Heart right ventricle (tissue), 16 donors: Measurements from ENCODE around the gene TBC1D2B. TPM values are rescaled to one million over a fixed set of nuclear protein-coding genes. Genes with fewer than 3 reads are reported as not detected.
A peak's percentile ranks its signal among the peaks of the same experiment; 100 is the strongest.
"Not testable (repeated sequence)": the region's sequence is repeated elsewhere in the genome, so short reads cannot be mapped to it uniquely, and the experiment has no call there.

ENCODE experiments used
- ATAC-seq, 8 donors: fragments of 200-7000 bp; cut with Tn5 transposase; one replicate each; pipeline ENCODE4 v1.9.1; 2020; ENCODE audit warnings: mild to moderate bottlenecking in 8 of 8, moderate library complexity in 8 of 8, moderate number of reproducible peaks in 1 of 8
- DNase-seq, 2 donors: peaks; one replicate each; pipeline ENCODE4 v3.0.0-alpha.2; 2020
- H3K27ac ChIP-seq, 10 donors: fragments of 200-600 bp; sonication (generic) in 2 of 10; one replicate each; pipeline versions ENCODE4 v1.5.0 to v1.8.0; 2020 to 2022; ENCODE audit warnings: mild to moderate bottlenecking in 3 of 10
- H3K27me3 ChIP-seq, 7 donors: fragments of 200-600 bp; one replicate each; pipeline ENCODE4 v1.8.0; 2021 to 2022; ENCODE audit warnings: mild to moderate bottlenecking in 2 of 7
- H3K36me3 ChIP-seq, 9 donors: fragments of 200-600 bp; sonication (generic) in 1 of 9; one replicate each; pipeline versions ENCODE4 v1.5.0 to v1.8.0; 2020 to 2022; ENCODE audit warnings: mild to moderate bottlenecking in 2 of 9
- H3K4me1 ChIP-seq, 9 donors: fragments of 200-600 bp; sonication (generic) in 1 of 9; one replicate each; pipeline versions ENCODE4 v1.5.0 to v1.8.0; 2020 to 2022; ENCODE audit warnings: mild to moderate bottlenecking in 4 of 9
- H3K4me3 ChIP-seq, 10 donors: fragments of 200-600 bp; sonication (generic) in 2 of 10; one replicate each; pipeline versions ENCODE4 v1.5.0 to v1.8.0; 2020 to 2022; ENCODE audit warnings: mild to moderate bottlenecking in 7 of 10, moderate library complexity in 2 of 10
- H3K9me3 ChIP-seq, 11 donors: fragments of 200-600 bp in 10 of 11; sonication (generic) in 2 of 11; one replicate each; pipeline versions ENCODE4 v1.5.0 to v1.8.0; 2013 to 2022; ENCODE audit warnings: mild to moderate bottlenecking in 2 of 11, control low read depth in 1 of 11, moderate library complexity in 1 of 11
- CTCF ChIP-seq, 9 donors: fragments of 200-600 bp; sonication (generic) in 2 of 9; IDR thresholded peaks; one replicate each; pipeline versions ENCODE4 v1.5.0 to v1.8.0; 2021 to 2022; ENCODE audit warnings: antibody characterized with exemption in 9 of 9, mild to moderate bottlenecking in 5 of 9, moderate library complexity in 1 of 9
- WGBS, 2 donors: extraction: QIAGEN DNeasy Blood & Tissue Kit; methylation state at CpG; one replicate each; pipeline ENCODE4 v1.1.7; 2013; ENCODE audit warnings: inconsistent platforms in 1 of 2; 5-methylcytosine and 5-hydroxymethylcytosine counted together
- intact Hi-C, 10 donors: fragments of 100-400 bp; cut with DNase I; formaldehyde crosslinking; loops; one replicate each; pipeline versions ENCODE4 v1.11.1 to v1.14.2; 2022
- polyA plus RNA-seq, 2 donors: library from polyadenylated mRNA; stranded (reverse); fragments of 200-250 nt; gene quantifications; one replicate each; pipeline ENCODE4 v1.2.3, GENCODE V29; 2013
- total RNA-seq, 10 donors: library from RNA; stranded (reverse); fragmentation: NEBNext Ultra II Directional in 3 of 10; extraction: Animal tissue kit (Norgen Biotek cat#: 25700) in 3 of 10; gene quantifications; one replicate each; pipeline versions ENCODE4 v1.2.1 to v1.2.4, GENCODE V29; 2021 to 2023
- donor health status: Arrhythmogenic right ventricular cardiomyopathy.
- donor health status: ischemic (EF 13 %, LVEDD 7.1; RV severe dilation, severe dysfunction).
- donor health status: healthy with polysubstance abuse.
- donor health status: DM: no; HTN: yes; CAD: no.
- donor health status: DM: no; HTN: no; CAD: no.
- donor health status: ischemic (EF 25% LVEDD 6.9; RV normal size, moderate dysfunction).
- donor health status: ischemic (EF 25% LVEDD 5.7; RV mildly dilated, moderate dysfunction).
- donor health status: healthy.
- donor health status: DM: yes; HTN: yes; CAD: no.
- donor health status: Ischemic cardiomyopathy.
- donor health status: ischemic (EF 35%, LVEDD 5.7; RV mildly dilated, moderate dysfunction).
- donor health status: nonischemic (EF 11% LVEDD 7.7; RV severe dilation, severe dysfunction).
- donor health status: DM: yes; HTN: yes; CAD: no.
- donor health status: PGD.
- donor health status: ischemic (EF 29% LVEDD 5.4; RV normal size, mild dysfunction).
- donor health status: nonischemic (EF 23%, LVEDD 6.1; RV moderate dilation, normal function).

Gene TBC1D2B
- total and polyA plus RNA-seq, 12 donors = 4.7 to 20.8 (median 9.6) TPM

- DNase-seq (no peak), ATAC-seq (peak in 6 of 8 donors; percentile 0 to 25 (median 12))
- peaks cover 0 to 27% (median 2%) of the 10 kb centered on the region in 9 donors for H3K36me3 ChIP-seq
- peak overlapping the region; percentile 56 to 92 (median 84) for H3K27ac ChIP-seq
- no peak for TF ChIP-seq CTCF (IDR thresholded peaks at IDR 0.05)
- H3K4me1 ChIP-seq = peaks cover 28 to 76% (median 55%) of the 10 kb centered on the region in 9 donors
- H3K9me3 ChIP-seq = no peaks in the 10 kb centered on the region
- WGBS, 2 donors = 50 to 53% methylated on average over 22 to 26 of the region's 28 CpGs
- no peaks in the 10 kb centered on the region for H3K27me3 ChIP-seq
- H3K4me3 ChIP-seq = no peak overlapping the region
- intact Hi-C loops = loop anchor here in 1 of 10 donors (2.0 kb wide), 1 partner anchor 18 kb away; no protein-coding TSS in a partner anchor
Measured at GRCh38 chr15:77992356-77993222, 84.9 kb downstream of the TBC1D2B start.

- peaks cover 28 to 74% (median 54%) of the 10 kb centered on the region in 9 donors for H3K4me1 ChIP-seq
- peak; percentile 73 to 88 (median 78) for ATAC-seq
- peak in 2 of 9 donors; percentile 16 to 29 for TF ChIP-seq CTCF (IDR thresholded peaks at IDR 0.05)
- not testable (repeated sequence) for H3K27me3 ChIP-seq, H3K4me3 ChIP-seq, H3K9me3 ChIP-seq
- DNase-seq = peak; percentile 80 to 92
- peaks cover 0 to 19% (median 0%) of the 10 kb centered on the region in 9 donors for H3K36me3 ChIP-seq
- peak overlapping the region; percentile 56 to 92 (median 84) for H3K27ac ChIP-seq
- intact Hi-C loops = loop anchor here in 2 of 10 donors (1.0 to 2.0 kb wide), 2 partner anchors 17 kb away; no protein-coding TSS in a partner anchor
- WGBS, 2 donors = 11 to 12% methylated on average over 6 to 9 of the region's 9 CpGs
Measured at GRCh38 chr15:77991658-77992201, 85.8 kb downstream of the TBC1D2B start.

GRCh38 chr15:77991029-77991406 lies 86.5 kb downstream of the TBC1D2B start:
- Histone ChIP-seq H3K9me3 (no peaks in the 10 kb centered on the region), H3K27ac (peak overlapping the region in 8 of 10 donors; percentile 36 to 92 (median 85)), H3K27me3 (no peaks in the 10 kb centered on the region), H3K4me1 (peaks cover 28 to 68% (median 51%) of the 10 kb centered on the region in 9 donors), H3K36me3 (peaks cover 0 to 12% (median 0%) of the 10 kb centered on the region in 9 donors), H3K4me3 (no peak overlapping the region)
- intact Hi-C loops = loop anchor here in 1 of 10 donors (1.0 kb wide), 1 partner anchor 17 kb away; no protein-coding TSS in a partner anchor
- WGBS, 2 donors = 84% methylated on average over 12 of the region's 12 CpGs
- ATAC-seq = peak in 1 of 8 donors; percentile 12
- no peak for DNase-seq
- no peak for TF ChIP-seq CTCF (IDR thresholded peaks at IDR 0.05)
